ENCODE results near the gene ARID2.

Gene ARID2

GRCh38 chr12:45725631-45726602 lies 3.6 kb upstream of the ARID2 start:
- peak; percentile 84 for DNase-seq (ENCODE audit: low spot score)

GRCh38 chr12:45726603-45727300 lies 2.8 kb upstream of the ARID2 start:
- no peak for DNase-seq (ENCODE audit: low spot score)

GRCh38 chr12:45727301-45727979 lies 2.1 kb upstream of the ARID2 start:
- DNase-seq (ENCODE audit: low spot score), result peak; percentile 96

- no peak for DNase-seq (ENCODE audit: low spot score)
Observed at GRCh38 chr12:45727980-45728629, 1.4 kb upstream of the ARID2 start.

- peak; percentile 94 for DNase-seq (ENCODE audit: low spot score)
Observed at GRCh38 chr12:45728630-45729232, 775 bp upstream of the ARID2 start.

- no peak for DNase-seq (ENCODE audit: low spot score)
Observed at GRCh38 chr12:45730084-45730347, 510 bp downstream of the ARID2 start.

GRCh38 chr12:45730348-45731189 lies 1.1 kb downstream of the ARID2 start:
- peak; percentile 56 for DNase-seq (ENCODE audit: low spot score)

GRCh38 chr12:45731190-45731775 lies 1.8 kb downstream of the ARID2 start:
- no peak for DNase-seq (ENCODE audit: low spot score)

GRCh38 chr12:45732250-45732649 lies 2.7 kb downstream of the ARID2 start:
- no peak for DNase-seq (ENCODE audit: low spot score)

GRCh38 chr12:45732936-45733335 lies 3.4 kb downstream of the ARID2 start:
- DNase-seq (ENCODE audit: low spot score), result no peak

GRCh38 chr12:45737638-45738037 lies 8.1 kb downstream of the ARID2 start:
- no peak for DNase-seq (ENCODE audit: low spot score)

- no peak for DNase-seq (ENCODE audit: low spot score)
Observed at GRCh38 chr12:45742590-45742989, 13.1 kb downstream of the ARID2 start.

GRCh38 chr12:45743247-45743646 lies 13.7 kb downstream of the ARID2 start:
- DNase-seq (ENCODE audit: low spot score), result no peak

GRCh38 chr12:45745861-45746277 lies 16.4 kb downstream of the ARID2 start:
- DNase-seq (ENCODE audit: low spot score), result no peak

GRCh38 chr12:45756666-45757065 lies 27.2 kb downstream of the ARID2 start:
- no peak for DNase-seq (ENCODE audit: low spot score)

- no peak for DNase-seq (ENCODE audit: low spot score)
Observed at GRCh38 chr12:45757172-45757571, 27.7 kb downstream of the ARID2 start.

- DNase-seq (ENCODE audit: low spot score), result no peak
Observed at GRCh38 chr12:45760333-45760732, 30.8 kb downstream of the ARID2 start.

GRCh38 chr12:45762185-45763110 lies 32.9 kb downstream of the ARID2 start:
- peak; percentile 71 for DNase-seq (ENCODE audit: low spot score)

- no peak for DNase-seq (ENCODE audit: low spot score)
Observed at GRCh38 chr12:45763381-45763780, 33.9 kb downstream of the ARID2 start.
